Measurements from ENCODE around the gene TLE3. TPM values are rescaled to one million over a fixed set of nuclear protein-coding genes. Genes with fewer than 3 reads are reported as not detected.

Gene TLE3
- total RNA-seq, 1 experiment from 2014 or later = 63.6 TPM

GRCh38 chr15:70004826-70005225 is 92.9 kb downstream of the TLE3 start:
- Histone ChIP-seq H3K36me3 (ENCODE audit: insufficient read depth, low read length) (no peaks in the 10 kb centered on the region), H4K20me1 (ENCODE audit: insufficient read depth, low read depth, low read length) (no peaks in the 10 kb centered on the region; the same call in 1 of the 2 replicates), H3K9me2 (replicated peaks; ENCODE audit: insufficient read depth, low read length) (no peaks in the 10 kb centered on the region), H2AFZ (ENCODE audit: low read length) (no peak overlapping the region), H3K9me3 (ENCODE audit: low read length) (peaks cover 14% of the 10 kb centered on the region), H3K27me3 (ENCODE audit: low read length) (no peaks in the 10 kb centered on the region; the same call in 1 of the 2 replicates), H3K79me2 (ENCODE audit: low read length) (no peaks in the 10 kb centered on the region), H3K4me1 (ENCODE audit: low read length) (peaks cover 13% of the 10 kb centered on the region), H3K9ac (ENCODE audit: low read length) (no peak overlapping the region), H3K4me2 (ENCODE audit: low read depth, low read length, poor library complexity, severe bottlenecking) (no peak overlapping the region), H3K27ac (ENCODE audit: low read length) (no peak overlapping the region), H3K4me3 (ENCODE audit: low read length) (no peak overlapping the region)
- DNase-seq = no peak

- no peaks in the 10 kb centered on the region; the same call in 1 of the 2 replicates for H3K27me3 ChIP-seq (ENCODE audit: low read length)
- no peak overlapping the region for H3K9ac ChIP-seq (ENCODE audit: low read length)
- no peak overlapping the region for H3K4me2 ChIP-seq (ENCODE audit: low read depth, low read length, poor library complexity, severe bottlenecking)
- H3K4me1 ChIP-seq (ENCODE audit: low read length) = peaks cover 12% of the 10 kb centered on the region
- H3K9me2 ChIP-seq (replicated peaks; ENCODE audit: insufficient read depth, low read length) = no peaks in the 10 kb centered on the region
- H2AFZ ChIP-seq (ENCODE audit: low read length) = no peak overlapping the region
- no peak overlapping the region for H3K4me3 ChIP-seq (ENCODE audit: low read length)
- no peaks in the 10 kb centered on the region; the same call in 1 of the 2 replicates for H4K20me1 ChIP-seq (ENCODE audit: insufficient read depth, low read depth, low read length)
- no peak overlapping the region for H3K27ac ChIP-seq (ENCODE audit: low read length)
- H3K9me3 ChIP-seq (ENCODE audit: low read length) = peaks cover 14% of the 10 kb centered on the region
- no peaks in the 10 kb centered on the region for H3K79me2 ChIP-seq (ENCODE audit: low read length)
- H3K36me3 ChIP-seq (ENCODE audit: insufficient read depth, low read length) = no peaks in the 10 kb centered on the region
- no peak for DNase-seq
Measured at GRCh38 chr15:70002897-70003296, 94.8 kb downstream of the TLE3 start.

GRCh38 chr15:70001859-70002258 is 95.9 kb downstream of the TLE3 start:
- peaks cover 14% of the 10 kb centered on the region for H3K9me3 ChIP-seq (ENCODE audit: low read length)

GRCh38 chr15:69999392-70000085 is 98.2 kb downstream of the TLE3 start:
- Histone ChIP-seq H3K4me1 (ENCODE audit: low read length) (peaks cover 36% of the 10 kb centered on the region), H2AFZ (ENCODE audit: low read length) (no peak overlapping the region), H4K20me1 (ENCODE audit: insufficient read depth, low read depth, low read length) (no peaks in the 10 kb centered on the region), H3K4me2 (ENCODE audit: low read depth, low read length, poor library complexity, severe bottlenecking) (no peak overlapping the region), H3K27ac (ENCODE audit: low read length) (no peak overlapping the region), H3K4me3 (ENCODE audit: low read length) (no peak overlapping the region), H3K79me2 (ENCODE audit: low read length) (no peaks in the 10 kb centered on the region), H3K27me3 (ENCODE audit: low read length) (no peaks in the 10 kb centered on the region; the same call in 1 of the 2 replicates), H3K9me2 (replicated peaks; ENCODE audit: insufficient read depth, low read length) (no peaks in the 10 kb centered on the region), H3K9ac (ENCODE audit: low read length) (no peak overlapping the region), H3K36me3 (ENCODE audit: insufficient read depth, low read length) (no peaks in the 10 kb centered on the region), H3K9me3 (ENCODE audit: low read length) (peaks cover 14% of the 10 kb centered on the region)
- DNase-seq = no peak

More at GRCh38 chr15:70001859-70002258, 95.9 kb downstream of the TLE3 start:
- H3K4me1 ChIP-seq (ENCODE audit: low read length) = peaks cover 17% of the 10 kb centered on the region
- no peaks in the 10 kb centered on the region; the same call in 1 of the 2 replicates for H4K20me1 ChIP-seq (ENCODE audit: insufficient read depth, low read depth, low read length)
- no peaks in the 10 kb centered on the region for H3K79me2 ChIP-seq (ENCODE audit: low read length)
- no peak overlapping the region for H2AFZ ChIP-seq (ENCODE audit: low read length)
- DNase-seq = no peak
- H3K4me3 ChIP-seq (ENCODE audit: low read length) = no peak overlapping the region
- no peak overlapping the region for H3K27ac ChIP-seq (ENCODE audit: low read length)
- H3K9me2 ChIP-seq (replicated peaks; ENCODE audit: insufficient read depth, low read length) = no peaks in the 10 kb centered on the region
- H3K27me3 ChIP-seq (ENCODE audit: low read length) = no peaks in the 10 kb centered on the region; the same call in 1 of the 2 replicates
- H3K36me3 ChIP-seq (ENCODE audit: insufficient read depth, low read length) = no peaks in the 10 kb centered on the region
- no peak overlapping the region for H3K4me2 ChIP-seq (ENCODE audit: low read depth, low read length, poor library complexity, severe bottlenecking)
- H3K9ac ChIP-seq (ENCODE audit: low read length) = no peak overlapping the region

GRCh38 chr15:69998541-69999391 is 99.0 kb downstream of the TLE3 start:
- Histone ChIP-seq H3K79me2 (ENCODE audit: low read length) (no peaks in the 10 kb centered on the region), H2AFZ (ENCODE audit: low read length) (no peak overlapping the region), H3K4me1 (ENCODE audit: low read length) (peaks cover 43% of the 10 kb centered on the region), H3K9me3 (ENCODE audit: low read length) (peaks cover 14% of the 10 kb centered on the region), H3K4me2 (ENCODE audit: low read depth, low read length, poor library complexity, severe bottlenecking) (no peak overlapping the region), H3K27me3 (ENCODE audit: low read length) (no peaks in the 10 kb centered on the region; the same call in 1 of the 2 replicates), H3K27ac (ENCODE audit: low read length) (no peak overlapping the region), H3K9ac (ENCODE audit: low read length) (no peak overlapping the region), H4K20me1 (ENCODE audit: insufficient read depth, low read depth, low read length) (no peaks in the 10 kb centered on the region), H3K36me3 (ENCODE audit: insufficient read depth, low read length) (no peaks in the 10 kb centered on the region), H3K9me2 (replicated peaks; ENCODE audit: insufficient read depth, low read length) (no peaks in the 10 kb centered on the region), H3K4me3 (ENCODE audit: low read length) (no peak overlapping the region)
- no peak for DNase-seq

- Histone ChIP-seq H3K36me3 (ENCODE audit: insufficient read depth, low read length) (no peaks in the 10 kb centered on the region), H3K9me3 (ENCODE audit: low read length) (peaks cover 9% of the 10 kb centered on the region), H3K27ac (ENCODE audit: low read length) (no peak overlapping the region), H4K20me1 (ENCODE audit: insufficient read depth, low read depth, low read length) (no peaks in the 10 kb centered on the region), H3K9me2 (replicated peaks; ENCODE audit: insufficient read depth, low read length) (no peaks in the 10 kb centered on the region), H3K79me2 (ENCODE audit: low read length) (no peaks in the 10 kb centered on the region), H3K27me3 (ENCODE audit: low read length) (no peaks in the 10 kb centered on the region; the same call in 1 of the 2 replicates), H3K4me1 (ENCODE audit: low read length) (peaks cover 47% of the 10 kb centered on the region), H3K4me2 (ENCODE audit: low read depth, low read length, poor library complexity, severe bottlenecking) (peak overlapping the region; percentile 20), H3K9ac (ENCODE audit: low read length) (no peak overlapping the region), H3K4me3 (ENCODE audit: low read length) (no peak overlapping the region), H2AFZ (ENCODE audit: low read length) (no peak overlapping the region)
- DNase-seq = no peak
Measured at GRCh38 chr15:69997813-69998212, 99.9 kb downstream of the TLE3 start.

Small RNAs within 50 kb of the gene (small RNA-seq; reads per million reads assigned to genes)
- gene MIR629 = 0.36 reads per million

All from Karpas-422 (cell line).